Activated CD4-positive, CD25-positive, alpha-beta regulatory T cell treated with anti-CD3 and anti-CD28 coated beads, Interleukin-2, amount 50 U/mL, for 24 hours (primary cell): ENCODE measurements around the gene PLXND1.
A peak's percentile ranks its signal among the peaks of the same experiment; 100 is the strongest.

Experiments
- ATAC-seq, 2 donors: fragments of 150-1000 bp; cut with Tn5 transposase; one replicate each; pipeline ENCODE4 v1.10.0; 2021; ENCODE audit warnings: mild to moderate bottlenecking in 1 of 2, moderate library complexity in 1 of 2

The PLXND1 gene

DNA sequence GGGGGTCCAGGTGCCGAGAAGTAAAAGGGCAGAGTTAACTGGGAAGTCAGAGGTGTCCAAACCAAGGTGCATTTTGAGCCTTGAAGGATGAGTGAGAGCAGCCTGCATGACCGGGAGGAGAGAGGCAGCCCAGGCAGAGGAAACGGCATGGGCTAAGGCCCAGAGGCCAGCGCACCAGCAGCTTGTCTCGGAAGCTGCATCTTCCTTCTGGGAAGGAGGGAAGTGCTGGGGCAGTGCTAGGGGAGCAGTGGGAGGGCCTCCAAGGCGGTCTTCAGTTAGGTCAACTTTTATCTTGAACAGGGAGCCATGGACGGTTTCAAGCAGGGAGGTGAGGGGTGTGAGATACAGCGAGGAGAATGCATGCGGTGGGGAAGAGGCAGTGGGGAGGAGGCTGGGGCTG, 62.5 kb downstream of the PLXND1 start:
- no peak for ATAC-seq

DNA sequence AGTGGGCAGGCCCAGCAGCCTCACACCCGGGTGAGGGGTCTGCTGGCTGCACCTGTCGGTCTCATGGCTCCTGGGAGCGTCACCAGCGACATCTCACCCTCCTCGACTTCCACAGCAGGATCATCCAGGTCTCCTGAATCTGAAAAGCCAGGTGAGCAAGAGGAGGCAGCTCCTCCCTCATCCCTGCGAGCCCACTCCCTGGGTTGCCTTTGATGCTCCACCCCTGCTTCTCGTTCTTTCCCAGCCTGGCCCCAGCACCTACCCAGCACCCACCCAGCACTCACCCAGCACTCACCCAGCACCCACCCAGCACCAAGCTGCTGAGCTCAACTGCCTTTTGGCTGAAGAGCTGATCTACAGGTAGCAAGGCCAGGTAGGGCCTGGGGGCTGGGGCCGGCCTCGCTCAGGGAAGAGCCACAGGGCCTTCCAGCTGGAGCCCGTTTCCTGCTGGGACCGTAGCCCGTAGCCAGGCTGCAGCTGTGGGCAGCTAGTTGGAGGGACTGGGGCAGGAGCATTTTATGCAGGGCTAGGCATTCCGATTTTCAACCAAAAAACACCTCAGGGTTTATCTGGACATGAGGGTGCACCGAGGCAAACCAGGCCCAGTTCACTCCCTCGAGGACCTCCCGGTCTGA, 63.2 kb downstream of the PLXND1 start, which contains the start of gene H1-8:
Gene H1-8, plus strand, starts transcription at position 20 of the 635 bp plus-strand sequence. Its CDS starts 44 bp downstream, at position 64.
- no peak for ATAC-seq

DNA sequence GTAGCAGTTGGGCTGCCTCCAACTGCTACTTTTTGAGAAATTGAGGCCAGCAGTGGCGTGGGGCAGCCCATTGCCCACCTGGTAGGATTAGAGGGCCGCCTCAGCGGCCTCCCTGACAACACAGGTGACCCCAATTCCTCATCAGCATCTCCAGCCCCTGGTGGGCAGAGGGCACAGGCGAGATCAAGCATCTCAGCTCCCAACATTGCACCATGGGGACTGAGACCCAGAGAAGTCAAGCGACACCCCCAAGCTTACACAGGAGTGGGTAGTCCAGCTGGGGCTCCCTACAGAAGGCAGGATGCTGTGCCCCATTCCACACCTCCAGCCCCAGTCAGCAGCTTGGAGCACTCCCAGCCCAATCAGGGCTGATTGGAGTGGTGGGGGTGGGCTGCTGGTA, 63.7 kb downstream of the PLXND1 start:
- no peak for ATAC-seq

DNA sequence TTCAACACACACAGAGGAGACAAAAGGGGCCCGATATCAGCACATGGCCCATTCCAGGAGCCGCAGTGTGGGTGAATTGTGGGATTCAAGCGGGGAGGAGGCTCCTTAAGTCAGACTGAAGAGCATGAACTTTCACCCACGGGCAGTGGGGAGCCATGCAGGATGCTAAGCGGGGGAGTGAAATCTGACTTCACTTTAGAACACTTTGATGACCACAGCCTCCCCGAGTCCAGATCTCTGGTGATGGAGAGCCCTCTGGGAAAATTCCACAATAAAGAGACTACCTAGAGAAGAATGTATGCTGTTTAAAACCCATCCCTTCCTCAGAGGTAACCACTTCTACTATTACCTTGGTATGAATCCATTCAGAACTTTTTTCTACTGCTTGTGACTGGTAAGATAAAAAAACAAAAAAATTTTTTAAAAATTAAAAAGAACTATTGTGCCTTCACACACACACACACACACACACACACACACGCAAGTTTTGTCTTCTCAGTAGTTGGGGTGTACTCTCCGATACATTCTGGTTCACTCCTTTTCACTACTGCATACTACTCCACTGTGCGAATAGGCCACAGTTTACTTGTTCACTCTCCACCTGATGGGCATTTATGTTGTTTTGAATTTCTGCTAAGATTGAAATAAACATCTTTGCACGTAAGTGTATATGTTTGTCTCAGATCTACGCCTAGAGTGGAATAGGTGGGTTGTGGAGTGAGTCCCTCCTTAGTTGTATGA, 65.5 kb downstream of the PLXND1 start:
- ATAC-seq: no peak

DNA sequence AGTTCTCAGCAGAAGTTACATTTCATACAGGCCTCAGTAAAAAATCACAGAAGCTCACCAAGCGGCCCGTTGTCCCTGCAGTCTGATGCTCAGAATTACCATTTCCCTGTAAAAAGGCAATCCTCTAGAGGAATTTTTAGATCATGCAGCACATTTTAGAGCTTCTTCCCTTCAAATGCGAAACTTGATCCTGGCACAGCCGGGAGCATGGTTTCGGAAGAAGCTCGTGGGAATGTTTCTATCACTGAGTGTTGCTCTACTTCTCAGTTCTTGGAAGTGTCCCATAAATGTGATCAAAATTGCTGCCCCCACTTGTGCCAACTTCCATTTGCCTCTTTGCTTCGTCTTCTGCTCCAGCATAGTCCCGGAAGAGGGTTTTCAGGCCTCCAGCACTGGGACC, 67.3 kb downstream of the PLXND1 start:
- ATAC-seq: no peak

DNA sequence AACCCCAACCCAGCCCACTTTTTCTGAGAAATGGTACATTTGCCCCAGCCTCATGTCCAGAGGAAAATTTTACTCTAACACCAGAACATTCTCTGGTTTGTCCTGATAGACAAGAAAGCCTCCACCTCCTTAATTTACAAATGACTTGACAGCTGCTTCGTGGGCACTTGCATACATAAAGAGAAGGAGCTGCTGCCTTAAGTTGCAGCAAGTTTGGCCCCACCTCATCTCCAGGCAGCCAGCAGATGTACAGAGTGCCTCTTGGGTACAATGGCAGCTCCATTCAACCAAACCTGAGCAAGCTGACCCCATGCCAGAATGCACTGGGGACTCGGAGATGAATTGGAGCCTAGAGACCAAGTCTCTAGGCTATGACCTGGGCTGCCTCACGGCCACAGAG, 69.7 kb downstream of the PLXND1 start:
- no peak for ATAC-seq

DNA sequence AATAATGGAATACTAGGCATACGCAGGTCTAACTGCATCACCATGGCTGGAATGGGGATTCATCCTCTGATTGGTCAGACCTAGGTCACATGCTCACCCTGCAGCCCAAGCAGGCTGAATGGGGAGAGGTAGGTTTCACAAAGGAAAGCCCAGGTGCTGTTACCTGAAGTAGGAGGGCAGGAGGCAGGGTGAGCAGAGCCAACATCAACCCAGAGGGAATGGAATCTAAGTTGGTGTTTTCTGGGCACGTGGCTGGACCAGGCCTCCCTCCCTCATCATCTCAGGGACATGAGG, 70.2 kb downstream of the PLXND1 start:
- ATAC-seq: no peak

DNA sequence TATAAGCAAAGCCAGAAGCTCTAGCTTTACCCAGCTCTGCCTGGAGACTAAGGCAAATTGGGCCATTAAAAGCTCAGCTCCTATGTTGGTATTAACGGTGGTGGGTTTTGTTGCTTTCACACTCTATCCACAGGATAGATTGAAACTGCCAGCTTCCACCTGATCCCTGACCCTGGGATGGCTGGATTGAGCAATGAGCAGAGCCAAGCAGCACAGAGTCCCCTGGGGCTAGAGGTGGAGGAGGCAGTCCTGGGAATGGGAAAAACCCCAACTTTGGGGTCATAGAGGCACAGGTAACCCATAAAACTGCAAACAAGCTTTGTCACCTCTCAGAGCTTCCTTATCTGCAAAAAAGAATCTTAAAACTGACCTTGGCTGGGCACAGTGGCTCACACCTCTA, 71.4 kb downstream of the PLXND1 start:
- no peak for ATAC-seq

DNA sequence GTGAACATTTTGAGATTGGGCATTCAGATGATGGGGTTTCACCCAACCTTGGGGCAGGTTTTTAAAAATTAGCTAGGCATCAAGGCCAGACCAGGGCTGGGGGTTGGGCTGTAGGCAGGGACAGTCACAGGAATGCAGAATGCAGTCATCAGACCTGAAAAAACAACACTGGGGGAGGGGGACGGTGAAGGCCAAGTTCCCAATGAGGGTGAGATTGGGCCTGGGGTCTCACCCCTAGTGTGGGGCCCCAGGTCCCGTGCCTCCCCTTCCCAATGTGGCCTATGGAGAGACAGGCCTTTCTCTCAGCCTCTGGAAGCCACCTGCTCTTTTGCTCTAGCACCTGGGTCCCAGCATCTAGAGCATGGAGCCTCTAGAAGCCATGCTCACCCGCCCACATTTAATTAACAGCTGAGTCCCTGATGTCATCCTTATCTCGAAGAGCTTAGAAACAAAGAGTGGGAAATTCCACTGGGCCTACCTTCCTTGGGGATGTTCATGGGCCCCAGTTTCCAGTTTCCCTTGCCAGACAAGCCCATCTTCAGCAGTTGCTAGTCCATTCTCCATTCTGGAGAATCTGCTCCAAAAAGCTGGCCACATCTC, 71.9 kb downstream of the PLXND1 start:
- no peak for ATAC-seq

DNA sequence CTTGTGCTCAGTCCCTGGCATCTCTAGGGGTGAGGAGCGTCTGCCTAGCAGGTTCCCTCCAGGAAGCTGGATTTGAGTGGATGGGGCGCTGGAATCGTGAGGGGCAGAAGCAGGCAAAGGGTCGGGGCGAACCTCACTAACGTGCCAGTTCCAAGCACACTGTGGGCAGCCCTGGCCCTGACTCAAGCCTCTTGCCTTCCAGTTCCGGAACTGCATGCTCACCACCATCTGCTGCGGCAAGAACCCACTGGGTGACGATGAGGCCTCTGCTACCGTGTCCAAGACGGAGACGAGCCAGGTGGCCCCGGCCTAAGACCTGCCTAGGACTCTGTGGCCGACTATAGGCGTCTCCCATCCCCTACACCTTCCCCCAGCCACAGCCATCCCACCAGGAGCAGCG, 73.1 kb downstream of the PLXND1 start:
- no peak for ATAC-seq

DNA sequence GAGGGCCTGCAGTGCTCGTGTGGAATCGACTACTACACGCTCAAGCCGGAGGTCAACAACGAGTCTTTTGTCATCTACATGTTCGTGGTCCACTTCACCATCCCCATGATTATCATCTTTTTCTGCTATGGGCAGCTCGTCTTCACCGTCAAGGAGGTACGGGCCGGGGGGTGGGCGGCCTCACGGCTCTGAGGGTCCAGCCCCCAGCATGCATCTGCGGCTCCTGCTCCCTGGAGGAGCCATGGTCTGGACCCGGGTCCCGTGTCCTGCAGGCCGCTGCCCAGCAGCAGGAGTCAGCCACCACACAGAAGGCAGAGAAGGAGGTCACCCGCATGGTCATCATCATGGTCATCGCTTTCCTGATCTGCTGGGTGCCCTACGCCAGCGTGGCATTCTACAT, 74.2 kb downstream of the PLXND1 start:
- ATAC-seq: no peak

DNA sequence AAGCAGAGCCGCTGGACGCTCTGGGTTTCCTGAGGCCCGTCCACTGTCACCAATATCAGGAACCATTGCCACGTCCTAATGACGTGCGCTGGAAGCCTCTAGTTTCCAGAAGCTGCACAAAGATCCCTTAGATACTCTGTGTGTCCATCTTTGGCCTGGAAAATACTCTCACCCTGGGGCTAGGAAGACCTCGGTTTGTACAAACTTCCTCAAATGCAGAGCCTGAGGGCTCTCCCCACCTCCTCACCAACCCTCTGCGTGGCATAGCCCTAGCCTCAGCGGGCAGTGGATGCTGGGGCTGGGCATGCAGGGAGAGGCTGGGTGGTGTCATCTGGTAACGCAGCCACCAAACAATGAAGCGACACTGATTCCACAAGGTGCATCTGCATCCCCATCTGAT, 74.8 kb downstream of the PLXND1 start:
- ATAC-seq: no peak

DNA sequence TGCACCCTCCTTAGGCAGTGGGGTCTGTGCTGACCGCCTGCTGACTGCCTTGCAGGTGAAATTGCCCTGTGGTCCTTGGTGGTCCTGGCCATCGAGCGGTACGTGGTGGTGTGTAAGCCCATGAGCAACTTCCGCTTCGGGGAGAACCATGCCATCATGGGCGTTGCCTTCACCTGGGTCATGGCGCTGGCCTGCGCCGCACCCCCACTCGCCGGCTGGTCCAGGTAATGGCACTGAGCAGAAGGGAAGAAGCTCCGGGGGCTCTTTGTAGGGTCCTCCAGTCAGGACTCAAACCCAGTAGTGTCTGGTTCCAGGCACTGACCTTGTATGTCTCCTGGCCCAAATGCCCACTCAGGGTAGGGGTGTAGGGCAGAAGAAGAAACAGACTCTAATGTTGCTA, 75.7 kb downstream of the PLXND1 start:
- ATAC-seq: no peak

DNA sequence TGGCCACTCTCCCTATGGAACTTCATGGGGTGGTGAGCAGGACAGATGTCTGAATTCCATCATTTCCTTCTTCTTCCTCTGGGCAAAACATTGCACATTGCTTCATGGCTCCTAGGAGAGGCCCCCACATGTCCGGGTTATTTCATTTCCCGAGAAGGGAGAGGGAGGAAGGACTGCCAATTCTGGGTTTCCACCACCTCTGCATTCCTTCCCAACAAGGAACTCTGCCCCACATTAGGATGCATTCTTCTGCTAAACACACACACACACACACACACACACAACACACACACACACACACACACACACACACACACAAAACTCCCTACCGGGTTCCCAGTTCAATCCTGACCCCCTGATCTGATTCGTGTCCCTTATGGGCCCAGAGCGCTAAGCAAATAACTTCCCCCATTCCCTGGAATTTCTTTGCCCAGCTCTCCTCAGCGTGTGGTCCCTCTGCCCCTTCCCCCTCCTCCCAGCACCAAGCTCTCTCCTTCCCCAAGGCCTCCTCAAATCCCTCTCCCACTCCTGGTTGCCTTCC, 76.2 kb downstream of the PLXND1 start:
- ATAC-seq: no peak

DNA sequence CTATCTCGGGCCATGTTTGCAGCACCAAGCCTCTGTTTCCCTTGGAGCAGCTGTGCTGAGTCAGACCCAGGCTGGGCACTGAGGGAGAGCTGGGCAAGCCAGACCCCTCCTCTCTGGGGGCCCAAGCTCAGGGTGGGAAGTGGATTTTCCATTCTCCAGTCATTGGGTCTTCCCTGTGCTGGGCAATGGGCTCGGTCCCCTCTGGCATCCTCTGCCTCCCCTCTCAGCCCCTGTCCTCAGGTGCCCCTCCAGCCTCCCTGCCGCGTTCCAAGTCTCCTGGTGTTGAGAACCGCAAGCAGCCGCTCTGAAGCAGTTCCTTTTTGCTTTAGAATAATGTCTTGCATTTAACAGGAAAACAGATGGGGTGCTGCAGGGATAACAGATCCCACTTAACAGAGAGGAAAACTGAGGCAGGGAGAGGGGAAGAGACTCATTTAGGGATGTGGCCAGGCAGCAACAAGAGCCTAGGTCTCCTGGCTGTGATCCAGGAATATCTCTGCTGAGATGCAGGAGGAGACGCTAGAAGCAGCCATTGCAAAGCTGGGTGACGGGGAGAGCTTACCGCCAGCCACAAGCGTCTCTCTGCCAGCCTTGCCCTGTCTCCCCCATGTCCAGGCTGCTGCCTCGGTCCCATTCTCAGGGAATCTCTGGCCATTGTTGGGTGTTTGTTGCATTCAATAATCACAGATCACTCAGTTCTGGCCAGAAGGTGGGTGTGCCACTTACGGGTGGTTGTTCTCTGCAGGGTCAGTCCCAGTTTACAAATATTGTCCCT, 76.9 kb downstream of the PLXND1 start:
- ATAC-seq: no peak

DNA sequence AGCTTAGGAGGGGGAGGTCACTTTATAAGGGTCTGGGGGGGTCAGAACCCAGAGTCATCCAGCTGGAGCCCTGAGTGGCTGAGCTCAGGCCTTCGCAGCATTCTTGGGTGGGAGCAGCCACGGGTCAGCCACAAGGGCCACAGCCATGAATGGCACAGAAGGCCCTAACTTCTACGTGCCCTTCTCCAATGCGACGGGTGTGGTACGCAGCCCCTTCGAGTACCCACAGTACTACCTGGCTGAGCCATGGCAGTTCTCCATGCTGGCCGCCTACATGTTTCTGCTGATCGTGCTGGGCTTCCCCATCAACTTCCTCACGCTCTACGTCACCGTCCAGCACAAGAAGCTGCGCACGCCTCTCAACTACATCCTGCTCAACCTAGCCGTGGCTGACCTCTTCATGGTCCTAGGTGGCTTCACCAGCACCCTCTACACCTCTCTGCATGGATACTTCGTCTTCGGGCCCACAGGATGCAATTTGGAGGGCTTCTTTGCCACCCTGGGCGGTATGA, 77.8 kb downstream of the PLXND1 start, which contains the start of gene RHO:
Gene RHO, plus strand, starts transcription at position 51 of the 512 bp plus-strand sequence. Its CDS starts 95 bp downstream, at position 146.
- ATAC-seq: no peak

DNA sequence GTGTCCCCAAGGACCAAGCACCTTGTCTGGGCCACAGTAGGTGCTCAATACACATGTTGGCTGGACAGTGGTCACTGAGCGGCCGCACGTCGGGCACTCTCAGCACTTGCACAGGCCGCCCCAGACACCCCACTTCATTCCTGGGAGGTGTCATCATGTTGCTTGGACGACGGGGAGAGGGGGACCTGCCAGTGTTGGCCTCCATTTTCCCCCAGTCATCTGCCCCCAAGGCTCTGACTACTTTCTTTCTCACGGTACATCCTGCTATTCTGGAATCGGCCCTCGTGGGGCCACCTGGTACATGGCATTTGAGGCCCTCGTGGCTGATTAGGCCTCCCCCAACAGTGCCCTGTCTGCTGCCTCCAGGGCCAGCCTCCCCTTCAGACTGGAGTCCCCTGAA, 79.2 kb downstream of the PLXND1 start:
- no peak for ATAC-seq

DNA sequence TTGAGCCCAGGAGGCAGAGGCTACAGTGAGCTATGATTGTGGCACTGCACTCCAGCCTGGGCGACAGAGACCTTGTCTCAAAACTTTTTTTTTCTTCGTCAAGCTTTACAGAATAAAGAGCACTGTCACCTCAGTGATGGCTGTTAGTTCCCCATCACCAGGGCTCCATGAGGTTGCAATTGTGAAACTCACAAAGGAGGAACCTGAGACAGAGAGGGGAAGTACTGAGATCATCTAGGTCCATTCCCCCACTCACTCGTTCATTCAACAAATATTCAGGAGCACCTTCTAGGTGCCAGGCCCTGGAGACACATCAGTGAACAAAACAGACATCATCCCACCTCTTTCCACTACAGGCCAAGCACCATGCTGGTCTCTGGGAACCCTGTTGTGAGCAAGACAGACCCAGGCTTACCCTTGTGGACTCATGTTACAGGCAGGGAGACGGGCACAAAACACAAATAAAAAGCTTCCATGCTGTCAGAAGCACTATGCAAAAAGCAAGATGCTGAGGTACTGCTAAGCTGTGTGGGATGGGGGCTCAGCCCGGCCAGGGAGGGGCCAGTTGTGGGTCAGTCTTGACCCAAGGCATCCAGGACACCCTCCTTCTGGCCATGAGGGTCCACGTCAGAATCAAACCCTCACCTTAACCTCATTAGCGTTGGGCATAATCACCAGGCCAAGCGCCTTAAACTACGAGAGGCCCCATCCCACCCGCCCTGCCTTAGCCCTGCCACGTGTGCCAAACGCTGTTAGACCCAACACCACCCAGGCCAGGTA, 80.2 kb downstream of the PLXND1 start:
- peak; percentile 57 to 58 for ATAC-seq

DNA sequence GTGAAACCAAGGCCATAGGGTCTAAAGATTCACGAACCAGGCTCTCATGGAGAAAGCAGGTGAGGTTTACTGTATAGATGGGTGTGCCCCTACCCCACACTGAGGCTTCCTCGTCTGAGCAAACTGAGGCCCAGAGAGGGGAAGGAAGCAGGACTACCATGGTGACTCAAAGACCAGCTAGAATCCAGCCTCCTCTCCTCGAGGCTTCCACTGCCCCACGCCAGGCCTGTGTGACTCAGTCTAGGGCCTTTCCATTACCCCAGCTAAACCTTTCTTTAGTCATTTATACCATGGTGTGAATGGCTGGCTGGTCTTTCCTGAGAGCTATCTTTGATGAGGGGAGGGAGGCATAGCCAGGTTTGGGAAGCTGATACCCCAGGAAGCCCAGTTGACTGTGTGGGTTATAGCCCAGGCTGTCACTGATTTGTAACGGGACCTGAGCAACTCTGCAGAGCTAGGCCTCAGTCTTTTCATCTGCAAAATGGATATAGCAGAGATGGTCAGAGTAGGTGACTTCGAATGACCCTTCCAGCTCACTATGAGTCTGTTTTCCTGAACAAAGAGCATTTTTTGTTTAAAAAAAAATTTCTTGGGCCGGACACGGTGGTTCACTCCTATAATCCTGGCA, 81.0 kb downstream of the PLXND1 start:
- ATAC-seq: peak; percentile 28 to 34

DNA sequence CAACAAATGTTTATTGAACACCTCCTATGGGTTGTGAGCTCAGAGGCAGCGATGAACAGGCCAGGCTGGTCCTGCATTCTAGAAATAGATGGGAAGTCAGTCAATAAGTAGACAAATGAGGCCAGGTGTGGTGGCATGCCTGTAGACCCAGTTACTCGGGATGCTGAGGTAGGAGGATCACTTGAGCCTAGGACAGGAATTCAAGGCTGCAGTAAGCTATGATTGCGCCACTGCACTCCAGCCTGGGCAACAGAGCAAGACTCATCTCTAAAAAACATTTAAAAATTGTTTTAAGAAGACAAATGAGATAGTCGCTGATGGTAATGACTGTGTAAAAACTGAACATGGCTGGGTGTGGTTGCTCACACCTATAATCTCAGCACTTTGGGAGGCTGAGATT, 82.4 kb downstream of the PLXND1 start:
- no peak for ATAC-seq

DNA sequence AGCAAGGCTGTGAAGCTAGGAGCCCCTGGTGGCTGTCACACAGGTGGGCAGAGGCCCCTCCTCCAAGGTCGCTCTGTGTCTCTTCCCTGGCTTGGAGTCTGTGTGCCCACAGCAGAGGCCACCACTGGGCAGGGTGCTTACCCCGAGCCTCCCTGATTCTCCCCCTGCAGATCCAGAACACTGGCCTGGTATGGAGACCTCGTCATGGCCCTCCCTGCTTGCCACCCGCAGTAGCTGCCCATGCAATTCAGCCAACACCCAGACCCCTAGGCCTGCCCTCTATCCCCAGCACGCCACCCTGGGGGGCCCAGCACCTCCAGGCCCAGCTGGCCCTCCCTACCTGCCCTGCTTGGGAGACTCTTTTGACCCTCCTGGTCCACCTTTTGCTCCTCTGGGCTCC, 83.5 kb downstream of the PLXND1 start:
- ATAC-seq: no peak

DNA sequence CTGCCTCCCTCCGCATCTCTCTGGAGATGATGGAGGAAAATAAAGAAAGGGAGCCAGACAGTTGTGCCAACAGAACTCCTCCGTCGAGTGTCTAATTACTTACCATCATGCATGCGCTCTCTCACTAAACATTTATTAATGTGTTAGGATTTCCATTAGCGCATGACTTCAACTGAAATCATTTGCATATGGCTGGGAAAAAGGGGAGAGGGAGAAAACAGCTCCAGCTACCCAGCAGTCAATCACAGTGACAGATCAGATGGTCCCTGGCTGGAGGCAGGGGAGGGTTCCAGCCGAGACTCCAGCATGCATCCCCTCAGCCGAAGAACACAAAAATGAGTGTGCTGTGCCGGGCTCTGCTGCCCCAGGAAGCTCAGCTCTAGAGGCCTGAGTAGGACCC, 84.9 kb downstream of the PLXND1 start:
- ATAC-seq: no peak
